ENCODE measurements around the gene FAM193B. TPM values are rescaled to one million over a fixed set of nuclear protein-coding genes. Genes with fewer than 3 reads are reported as not detected.

FAM193B gene
- polyA plus RNA-seq (2012; rRNA removed): 44.4 and 48.1 TPM in 2 replicates
- 10.1 and 14.0 TPM in 2 replicates for polyA plus RNA-seq (2012; cell fraction: cytosol; rRNA removed)
- polyA plus RNA-seq (2012; cell fraction: nucleus; rRNA removed): 327 and 442 TPM in 2 replicates

- no peaks in the 10 kb centered on the region for H3K9me2 ChIP-seq
- WGBS (ENCODE audit: low lambda C conversion rate): 12% methylated on average over 22 of the region's 49 CpGs
- no peaks in the 10 kb centered on the region for H3K9me3 ChIP-seq
- peaks cover 12 to 19% of the 10 kb centered on the region in 2 experiments for H3K36me3 ChIP-seq (replicated peaks in 1 of 2; ENCODE audit: control insufficient read depth in 1 of 2, insufficient read depth in 2 of 2, low read length in 1 of 2)
- peak within 1 kb of the TSS; percentile 99 for H3K4me2 ChIP-seq
- H3K4me3 ChIP-seq (ENCODE audit: low read depth in 2 of 2, low read length in 1 of 2): peak within 1 kb of the TSS; percentile 93 to 94
- CTCF ChIA-PET: no interaction called here
- TF ChIP-seq NRF1 (IDR thresholded peaks at IDR 0.05; ENCODE audit: low read depth, low read length): peak; percentile 62; the same call in 1 of the 2 replicates
- peak; percentile 59 for TF ChIP-seq POLR2AphosphoS5 (IDR thresholded peaks at IDR 0.05; ENCODE audit: low read depth, low read length)
- TF ChIP-seq, protein P1, sequence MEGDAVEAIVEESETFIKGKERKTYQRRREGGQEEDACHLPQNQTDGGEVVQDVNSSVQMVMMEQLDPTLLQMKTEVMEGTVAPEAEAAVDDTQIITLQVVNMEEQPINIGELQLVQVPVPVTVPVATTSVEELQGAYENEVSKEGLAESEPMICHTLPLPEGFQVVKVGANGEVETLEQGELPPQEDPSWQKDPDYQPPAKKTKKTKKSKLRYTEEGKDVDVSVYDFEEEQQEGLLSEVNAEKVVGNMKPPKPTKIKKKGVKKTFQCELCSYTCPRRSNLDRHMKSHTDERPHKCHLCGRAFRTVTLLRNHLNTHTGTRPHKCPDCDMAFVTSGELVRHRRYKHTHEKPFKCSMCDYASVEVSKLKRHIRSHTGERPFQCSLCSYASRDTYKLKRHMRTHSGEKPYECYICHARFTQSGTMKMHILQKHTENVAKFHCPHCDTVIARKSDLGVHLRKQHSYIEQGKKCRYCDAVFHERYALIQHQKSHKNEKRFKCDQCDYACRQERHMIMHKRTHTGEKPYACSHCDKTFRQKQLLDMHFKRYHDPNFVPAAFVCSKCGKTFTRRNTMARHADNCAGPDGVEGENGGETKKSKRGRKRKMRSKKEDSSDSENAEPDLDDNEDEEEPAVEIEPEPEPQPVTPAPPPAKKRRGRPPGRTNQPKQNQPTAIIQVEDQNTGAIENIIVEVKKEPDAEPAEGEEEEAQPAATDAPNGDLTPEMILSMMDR (IDR thresholded peaks at IDR 0.05): peak; percentile 44
- no peak for TF ChIP-seq SMC3 (IDR thresholded peaks at IDR 0.05; ENCODE audit: low read depth, low read length)
- TF ChIP-seq RCOR1 (IDR thresholded peaks at IDR 0.05; ENCODE audit: low read length): peak; percentile 73
- peak in 1 of 2 experiments; percentile 29; a peak in 1 of 4 replicates for TF ChIP-seq EP300 (IDR thresholded peaks at IDR 0.05; ENCODE audit: borderline replicate concordance in 1 of 2, low read depth in 1 of 2, low read length in 1 of 2)
- peak; percentile 33; the same call in 1 of the 2 replicates for TF ChIP-seq NFIC (IDR thresholded peaks at IDR 0.05; ENCODE audit: borderline replicate concordance)
- TF ChIP-seq, protein P2, sequence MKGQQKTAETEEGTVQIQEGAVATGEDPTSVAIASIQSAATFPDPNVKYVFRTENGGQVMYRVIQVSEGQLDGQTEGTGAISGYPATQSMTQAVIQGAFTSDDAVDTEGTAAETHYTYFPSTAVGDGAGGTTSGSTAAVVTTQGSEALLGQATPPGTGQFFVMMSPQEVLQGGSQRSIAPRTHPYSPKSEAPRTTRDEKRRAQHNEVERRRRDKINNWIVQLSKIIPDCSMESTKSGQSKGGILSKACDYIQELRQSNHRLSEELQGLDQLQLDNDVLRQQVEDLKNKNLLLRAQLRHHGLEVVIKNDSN (IDR thresholded peaks at IDR 0.05; ENCODE audit: borderline replicate concordance, low read depth): peak; percentile 29; the same call in 1 of the 2 replicates
- no peak for TF ChIP-seq RFX5 (IDR thresholded peaks at IDR 0.05; ENCODE audit: low read length)
- TF ChIP-seq IRF3 (IDR thresholded peaks at IDR 0.05; ENCODE audit: low read depth, low read length): no peak
- TF ChIP-seq CHD2 (IDR thresholded peaks at IDR 0.05; ENCODE audit: low read length, partially characterized antibody): peak; percentile 89
- TF ChIP-seq MXI1 (IDR thresholded peaks at IDR 0.05; ENCODE audit: low read depth, low read length): peak; percentile 72
- TF ChIP-seq, protein P3, sequence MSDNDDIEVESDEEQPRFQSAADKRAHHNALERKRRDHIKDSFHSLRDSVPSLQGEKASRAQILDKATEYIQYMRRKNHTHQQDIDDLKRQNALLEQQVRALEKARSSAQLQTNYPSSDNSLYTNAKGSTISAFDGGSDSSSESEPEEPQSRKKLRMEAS (IDR thresholded peaks at IDR 0.05; ENCODE audit: low read depth): peak; percentile 28; the same call in 1 of the 2 replicates
- no peak for TF ChIP-seq GABPA (IDR thresholded peaks at IDR 0.05; ENCODE audit: low read depth)
- peak; percentile 49; the same call in 1 of the 2 replicates for TF ChIP-seq TAF1 (IDR thresholded peaks at IDR 0.05; ENCODE audit: borderline replicate concordance, low read depth, low read length)
- TF ChIP-seq TCF12 (IDR thresholded peaks at IDR 0.05): peak; percentile 39; the same call in 1 of the 2 replicates
- 0 out of 2 replicates have a peak, but pooled peaks have one; percentile 3 for TF ChIP-seq RAD21 (IDR thresholded peaks at IDR 0.05; ENCODE audit: low read length)
- peak; percentile 99 for TF ChIP-seq YY1 (IDR thresholded peaks at IDR 0.05; ENCODE audit: low read depth)
- peak within 1 kb of the TSS; percentile 78 for H3K9ac ChIP-seq
- peaks cover 0 to 16% of the 10 kb centered on the region in 2 experiments; a peak in 2 of 4 replicates for H3K4me1 ChIP-seq (ENCODE audit: control insufficient read depth in 1 of 2, insufficient read depth in 2 of 2, low read depth in 1 of 2, low read length in 1 of 2)
- no peaks in the 10 kb centered on the region for H3K27me3 ChIP-seq (ENCODE audit: insufficient read depth)
- H4K20me1 ChIP-seq (ENCODE audit: insufficient read depth): peaks cover 40% of the 10 kb centered on the region
- POLR2A ChIA-PET: no interaction called here
- peaks cover 46% of the 10 kb centered on the region for H3K79me2 ChIP-seq (ENCODE audit: insufficient read depth)
- DNase-seq: peak; percentile 99
- H3K27ac ChIP-seq (ENCODE audit: low read depth in 2 of 2, low read length in 1 of 2): peak within 1 kb of the TSS; percentile 29 to 77; a peak in 3 of 4 replicates
- peak within 1 kb of the TSS; percentile 78 for H2AFZ ChIP-seq (ENCODE audit: low read depth)
- H3F3A ChIP-seq (replicated peaks; ENCODE audit: insufficient read depth): no peaks in the 10 kb centered on the region
Observed at GRCh38 chr5:177554474-177555111, at the start of gene FAM193B. Gene FAM193B, minus strand, starts transcription at chr5:177554563. Its CDS starts 105 bp downstream, at chr5:177554458.
